HEK293 (cell line): ENCODE measurements around the gene WNT2.
"Not testable (repeated sequence)": the region's sequence is repeated elsewhere in the genome, so short reads cannot be mapped to it uniquely, and the experiment has no call there.

Source experiments
- CTCF ChIA-PET: fragments of 350-600 bp; formaldehyde crosslinking; extraction: SDS; loops from one replicate; lab custom pipeline; 2021; ENCODE audit warnings: antibody characterized with exemption; lab: Yijun Ruan, JAX
- POLR2A ChIA-PET: fragments of 300-600 bp; formaldehyde crosslinking; extraction: SDS; loops from one replicate; lab custom pipeline; 2020; ENCODE audit warnings: antibody characterized with exemption, inconsistent platforms; lab: Yijun Ruan, JAX
- H3K27ac ChIP-seq: fragments of 200-500 bp; sonication (Bioruptor generic); 2 replicates; pipeline ENCODE4 v1.5.1; 2014; ENCODE audit warnings: low read depth, low read length, control low read depth, inconsistent platforms; ENCODE audit errors: extremely low read depth
- H3K36me3 ChIP-seq, 2 experiments: fragments of 200-500 bp in 1 of 2; sonication (Bioruptor generic) in 1 of 2; 1 replicate in 1 of 2; 2 replicates in 1 of 2; pipeline ENCODE4 v1.5.1; 2014 to 2017; ENCODE audit warnings: inconsistent platforms in 2 of 2, low read length in 2 of 2; ENCODE audit not compliant: control insufficient read depth in 2 of 2, insufficient read depth in 1 of 2
- H3K4me1 ChIP-seq: fragments of 200-500 bp; sonication (Bioruptor generic); 2 replicates; pipeline ENCODE4 v1.5.1; 2014; ENCODE audit warnings: mild to moderate bottlenecking, low read length, inconsistent platforms; ENCODE audit not compliant: control insufficient read depth, insufficient read depth
- H3K4me3 ChIP-seq: 2 replicates; pipeline ENCODE4 v1.5.1; 2011; ENCODE audit warnings: low read depth, mild to moderate bottlenecking, control low read depth, low read length, moderate library complexity
- H3K9me3 ChIP-seq: fragments of 200-500 bp; sonication (Bioruptor generic); 2 replicates; pipeline ENCODE4 v1.5.1; 2014; ENCODE audit warnings: low read depth, low read length, inconsistent platforms; ENCODE audit not compliant: control insufficient read depth, insufficient read depth
- MZF1 ChIP-seq: fragments of 450-650 bp; formaldehyde crosslinking; IDR thresholded peaks from 2 replicates; pipeline ENCODE4 v1.5.1; 2017; ENCODE audit warnings: missing biosample characterization, missing genetic modification characterization, borderline replicate concordance
- SCRT2 ChIP-seq: fragments of 450-650 bp; formaldehyde crosslinking; IDR thresholded peaks from 2 replicates; pipeline ENCODE4 v1.5.1; 2016; ENCODE audit warnings: missing biosample characterization, missing genetic modification characterization
- TRIM28 ChIP-seq: IDR thresholded peaks from 2 replicates; pipeline ENCODE4 v1.6.1; 2011; ENCODE audit warnings: low read length, control low read depth, borderline replicate concordance
- ZBTB20 ChIP-seq: fragments of 450-650 bp; formaldehyde crosslinking; IDR thresholded peaks from 2 replicates; pipeline ENCODE4 v1.5.1; 2016; ENCODE audit warnings: missing biosample characterization, missing genetic modification characterization
- ZBTB21 ChIP-seq: fragments of 450-650 bp; formaldehyde crosslinking; IDR thresholded peaks from 2 replicates; pipeline ENCODE4 v1.5.1; 2017; ENCODE audit warnings: missing biosample characterization, missing genetic modification characterization
- ZBTB8A ChIP-seq: fragments of 450-650 bp; formaldehyde crosslinking; IDR thresholded peaks from 2 replicates; pipeline ENCODE4 v1.5.1; 2016; ENCODE audit warnings: missing biosample characterization, missing genetic modification characterization
- ZFHX2 ChIP-seq: fragments of 450-650 bp; formaldehyde crosslinking; conservative IDR thresholded peaks from 2 replicates; pipeline ENCODE4 v1.5.1; 2016; ENCODE audit warnings: missing biosample characterization, missing genetic modification characterization
- ZNF10 ChIP-seq: fragments of 450-650 bp; formaldehyde crosslinking; IDR thresholded peaks from 2 replicates; pipeline ENCODE4 v1.5.1; 2017; ENCODE audit warnings: missing biosample characterization, missing genetic modification characterization
- ZNF146 ChIP-seq: fragments of 450-650 bp; formaldehyde crosslinking; IDR thresholded peaks from 2 replicates; pipeline ENCODE4 v1.5.1; 2016; ENCODE audit warnings: missing biosample characterization, missing genetic modification characterization
- ZNF24 ChIP-seq: fragments of 450-650 bp; formaldehyde crosslinking; IDR thresholded peaks from 2 replicates; pipeline ENCODE4 v1.5.1; 2016; ENCODE audit warnings: missing biosample characterization, missing genetic modification characterization
- ZNF76 ChIP-seq: fragments of 450-650 bp; formaldehyde crosslinking; IDR thresholded peaks from 2 replicates; pipeline ENCODE4; 2016; ENCODE audit warnings: low read depth, missing biosample characterization, missing genetic modification characterization, borderline replicate concordance
- ZNF768 ChIP-seq: fragments of 450-650 bp; formaldehyde crosslinking; IDR thresholded peaks from 2 replicates; pipeline ENCODE4 v1.5.1; 2018; ENCODE audit warnings: missing biosample characterization, mild to moderate bottlenecking, missing genetic modification characterization
- ZNF776 ChIP-seq: fragments of 450-650 bp; formaldehyde crosslinking; IDR thresholded peaks from 2 replicates; pipeline ENCODE4 v1.5.0; 2017; ENCODE audit warnings: missing biosample characterization, missing genetic modification characterization, borderline replicate concordance
- ZSCAN16 ChIP-seq: fragments of 450-650 bp; formaldehyde crosslinking; IDR thresholded peaks from 2 replicates; pipeline ENCODE4 v1.5.1; 2016; ENCODE audit warnings: missing biosample characterization, missing genetic modification characterization
- TF ChIP-seq, protein P1 (sequence below): fragments of 450-650 bp; formaldehyde crosslinking; IDR thresholded peaks from 2 replicates; pipeline ENCODE4 v1.5.1; 2017; ENCODE audit warnings: missing biosample characterization, mild to moderate bottlenecking, missing genetic modification characterization, moderate library complexity
- TF ChIP-seq, protein P2 (sequence below): fragments of 450-650 bp; formaldehyde crosslinking; IDR thresholded peaks from 2 replicates; pipeline ENCODE4 v1.5.1; 2016; ENCODE audit warnings: missing biosample characterization, missing genetic modification characterization
- TF ChIP-seq, protein P3 (sequence below): fragments of 450-650 bp; formaldehyde crosslinking; IDR thresholded peaks from 2 replicates; pipeline ENCODE4 v1.5.1; 2016; ENCODE audit warnings: missing biosample characterization, missing genetic modification characterization, low read depth
- TF ChIP-seq, protein P4 (sequence below): fragments of 450-650 bp; formaldehyde crosslinking; IDR thresholded peaks from 2 replicates; pipeline ENCODE4 v1.5.1; 2016; ENCODE audit warnings: missing biosample characterization, missing genetic modification characterization
- TF ChIP-seq, protein P5 (sequence below): fragments of 450-650 bp; formaldehyde crosslinking; IDR thresholded peaks from 2 replicates; pipeline ENCODE4 v1.5.1; 2016; ENCODE audit warnings: missing biosample characterization, missing genetic modification characterization

The WNT2 gene

DNA sequence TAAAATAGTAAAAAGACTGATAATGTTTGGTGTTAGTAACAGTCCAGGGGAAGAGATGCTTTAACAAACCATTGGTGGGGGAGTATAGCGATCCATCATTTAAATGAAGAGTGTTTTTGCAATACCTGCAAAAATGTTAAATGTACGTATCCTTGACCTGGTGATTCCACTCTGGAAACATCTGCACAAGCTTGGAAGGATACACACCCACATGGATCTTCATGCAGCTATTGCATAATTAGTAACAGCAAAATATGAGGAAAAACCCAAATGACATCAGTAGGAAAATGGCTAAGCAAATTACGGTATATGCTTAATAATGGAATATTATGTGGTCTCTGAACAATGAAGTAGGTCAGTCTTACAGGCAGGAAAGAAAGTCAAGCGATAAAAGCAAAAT is 20.5 kb downstream of the WNT2 start:
- TF ChIP-seq ZNF776: no peak
- TF ChIP-seq ZNF24 (tag by site-specific recombination): no peak
- TF ChIP-seq, protein P1, sequence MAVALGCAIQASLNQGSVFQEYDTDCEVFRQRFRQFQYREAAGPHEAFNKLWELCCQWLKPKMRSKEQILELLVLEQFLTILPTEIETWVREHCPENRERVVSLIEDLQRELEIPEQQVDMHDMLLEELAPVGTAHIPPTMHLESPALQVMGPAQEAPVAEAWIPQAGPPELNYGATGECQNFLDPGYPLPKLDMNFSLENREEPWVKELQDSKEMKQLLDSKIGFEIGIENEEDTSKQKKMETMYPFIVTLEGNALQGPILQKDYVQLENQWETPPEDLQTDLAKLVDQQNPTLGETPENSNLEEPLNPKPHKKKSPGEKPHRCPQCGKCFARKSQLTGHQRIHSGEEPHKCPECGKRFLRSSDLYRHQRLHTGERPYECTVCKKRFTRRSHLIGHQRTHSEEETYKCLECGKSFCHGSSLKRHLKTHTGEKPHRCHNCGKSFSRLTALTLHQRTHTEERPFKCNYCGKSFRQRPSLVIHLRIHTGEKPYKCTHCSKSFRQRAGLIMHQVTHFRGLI (tag by site-specific recombination): no peak
- no peak for TF ChIP-seq ZNF76 (tag by site-specific recombination)
- no peak for TF ChIP-seq MZF1 (tag by site-specific recombination)
- TF ChIP-seq ZNF10 (tag by site-specific recombination): no peak
- ChIA-PET POLR2A (no interaction called here), CTCF (no interaction called here)
- Histone ChIP-seq H3K27ac (no peak overlapping the region), H3K36me3 (no peaks in the 10 kb centered on the region), H3K9me3 (no peaks in the 10 kb centered on the region; the same call in 1 of the 2 replicates), H3K4me1 (no peaks in the 10 kb centered on the region), H3K4me3 (no peak overlapping the region)

DNA sequence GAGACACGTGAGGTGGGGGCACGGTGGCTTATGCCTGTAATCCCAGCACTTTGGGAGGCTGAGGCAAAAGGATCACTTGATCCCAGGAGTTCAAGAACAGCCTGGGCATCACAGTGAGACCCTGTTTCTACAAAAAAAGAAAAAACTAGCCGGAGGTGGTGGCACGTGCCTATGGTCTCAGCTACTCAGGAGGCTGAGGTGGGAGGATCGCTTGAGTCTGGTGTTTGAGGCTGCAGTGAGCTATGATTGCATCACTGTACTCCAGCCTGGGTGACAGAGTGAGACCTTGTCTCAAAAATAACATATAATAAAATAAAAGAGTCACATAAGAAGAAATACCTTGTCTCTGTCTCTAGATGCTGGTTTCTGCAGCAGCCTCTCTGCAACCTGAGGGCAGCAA is 22.4 kb downstream of the WNT2 start:
- H3K9me3 ChIP-seq, H3K4me1 ChIP-seq, H3K36me3 ChIP-seq, CTCF ChIA-PET, H3K27ac ChIP-seq, POLR2A ChIA-PET, H3K4me3 ChIP-seq: not testable (repeated sequence)

DNA sequence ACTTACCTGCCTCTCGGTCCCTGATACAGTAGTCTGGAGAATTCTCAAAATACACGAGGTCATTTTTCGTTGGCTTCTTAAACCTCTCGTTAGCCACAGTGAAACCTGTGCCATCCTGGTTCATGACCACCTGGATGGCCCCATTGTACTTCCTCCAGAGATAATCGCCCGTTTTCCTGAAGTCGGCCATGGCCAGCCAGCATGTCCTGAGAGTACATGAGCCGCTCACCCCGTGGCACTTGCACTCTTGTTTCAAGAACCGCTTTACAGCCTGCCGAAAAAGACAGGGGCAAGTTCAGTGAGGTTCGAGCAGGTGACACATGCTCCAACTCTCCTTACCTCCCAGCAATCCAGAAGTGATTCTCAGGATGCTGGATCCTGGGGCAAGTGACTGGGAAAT is 25.3 kb downstream of the WNT2 start:
- CTCF ChIA-PET: no interaction called here
- POLR2A ChIA-PET: no interaction called here
- H3K36me3 ChIP-seq: no peaks in the 10 kb centered on the region
- H3K9me3 ChIP-seq: no peaks in the 10 kb centered on the region
- no peak for TF ChIP-seq MZF1 (tag by site-specific recombination)
- no peak for TF ChIP-seq TRIM28
- TF ChIP-seq, protein P2, sequence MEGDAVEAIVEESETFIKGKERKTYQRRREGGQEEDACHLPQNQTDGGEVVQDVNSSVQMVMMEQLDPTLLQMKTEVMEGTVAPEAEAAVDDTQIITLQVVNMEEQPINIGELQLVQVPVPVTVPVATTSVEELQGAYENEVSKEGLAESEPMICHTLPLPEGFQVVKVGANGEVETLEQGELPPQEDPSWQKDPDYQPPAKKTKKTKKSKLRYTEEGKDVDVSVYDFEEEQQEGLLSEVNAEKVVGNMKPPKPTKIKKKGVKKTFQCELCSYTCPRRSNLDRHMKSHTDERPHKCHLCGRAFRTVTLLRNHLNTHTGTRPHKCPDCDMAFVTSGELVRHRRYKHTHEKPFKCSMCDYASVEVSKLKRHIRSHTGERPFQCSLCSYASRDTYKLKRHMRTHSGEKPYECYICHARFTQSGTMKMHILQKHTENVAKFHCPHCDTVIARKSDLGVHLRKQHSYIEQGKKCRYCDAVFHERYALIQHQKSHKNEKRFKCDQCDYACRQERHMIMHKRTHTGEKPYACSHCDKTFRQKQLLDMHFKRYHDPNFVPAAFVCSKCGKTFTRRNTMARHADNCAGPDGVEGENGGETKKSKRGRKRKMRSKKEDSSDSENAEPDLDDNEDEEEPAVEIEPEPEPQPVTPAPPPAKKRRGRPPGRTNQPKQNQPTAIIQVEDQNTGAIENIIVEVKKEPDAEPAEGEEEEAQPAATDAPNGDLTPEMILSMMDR (tag by site-specific recombination): no peak
- TF ChIP-seq, protein P3, sequence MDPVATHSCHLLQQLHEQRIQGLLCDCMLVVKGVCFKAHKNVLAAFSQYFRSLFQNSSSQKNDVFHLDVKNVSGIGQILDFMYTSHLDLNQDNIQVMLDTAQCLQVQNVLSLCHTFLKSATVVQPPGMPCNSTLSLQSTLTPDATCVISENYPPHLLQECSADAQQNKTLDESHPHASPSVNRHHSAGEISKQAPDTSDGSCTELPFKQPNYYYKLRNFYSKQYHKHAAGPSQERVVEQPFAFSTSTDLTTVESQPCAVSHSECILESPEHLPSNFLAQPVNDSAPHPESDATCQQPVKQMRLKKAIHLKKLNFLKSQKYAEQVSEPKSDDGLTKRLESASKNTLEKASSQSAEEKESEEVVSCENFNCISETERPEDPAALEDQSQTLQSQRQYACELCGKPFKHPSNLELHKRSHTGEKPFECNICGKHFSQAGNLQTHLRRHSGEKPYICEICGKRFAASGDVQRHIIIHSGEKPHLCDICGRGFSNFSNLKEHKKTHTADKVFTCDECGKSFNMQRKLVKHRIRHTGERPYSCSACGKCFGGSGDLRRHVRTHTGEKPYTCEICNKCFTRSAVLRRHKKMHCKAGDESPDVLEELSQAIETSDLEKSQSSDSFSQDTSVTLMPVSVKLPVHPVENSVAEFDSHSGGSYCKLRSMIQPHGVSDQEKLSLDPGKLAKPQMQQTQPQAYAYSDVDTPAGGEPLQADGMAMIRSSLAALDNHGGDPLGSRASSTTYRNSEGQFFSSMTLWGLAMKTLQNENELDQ (tag by site-specific recombination): no peak
- no peak for TF ChIP-seq ZBTB21 (tag by site-specific recombination)
- no peak for TF ChIP-seq ZBTB20 (tag by site-specific recombination)
- no peak for TF ChIP-seq ZFHX2 (tag by site-specific recombination)
- TF ChIP-seq ZBTB8A (tag by site-specific recombination): no peak
- TF ChIP-seq ZSCAN16 (tag by site-specific recombination): no peak
- TF ChIP-seq, protein P4, sequence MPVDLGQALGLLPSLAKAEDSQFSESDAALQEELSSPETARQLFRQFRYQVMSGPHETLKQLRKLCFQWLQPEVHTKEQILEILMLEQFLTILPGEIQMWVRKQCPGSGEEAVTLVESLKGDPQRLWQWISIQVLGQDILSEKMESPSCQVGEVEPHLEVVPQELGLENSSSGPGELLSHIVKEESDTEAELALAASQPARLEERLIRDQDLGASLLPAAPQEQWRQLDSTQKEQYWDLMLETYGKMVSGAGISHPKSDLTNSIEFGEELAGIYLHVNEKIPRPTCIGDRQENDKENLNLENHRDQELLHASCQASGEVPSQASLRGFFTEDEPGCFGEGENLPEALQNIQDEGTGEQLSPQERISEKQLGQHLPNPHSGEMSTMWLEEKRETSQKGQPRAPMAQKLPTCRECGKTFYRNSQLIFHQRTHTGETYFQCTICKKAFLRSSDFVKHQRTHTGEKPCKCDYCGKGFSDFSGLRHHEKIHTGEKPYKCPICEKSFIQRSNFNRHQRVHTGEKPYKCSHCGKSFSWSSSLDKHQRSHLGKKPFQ: no peak
- TF ChIP-seq, protein P5, sequence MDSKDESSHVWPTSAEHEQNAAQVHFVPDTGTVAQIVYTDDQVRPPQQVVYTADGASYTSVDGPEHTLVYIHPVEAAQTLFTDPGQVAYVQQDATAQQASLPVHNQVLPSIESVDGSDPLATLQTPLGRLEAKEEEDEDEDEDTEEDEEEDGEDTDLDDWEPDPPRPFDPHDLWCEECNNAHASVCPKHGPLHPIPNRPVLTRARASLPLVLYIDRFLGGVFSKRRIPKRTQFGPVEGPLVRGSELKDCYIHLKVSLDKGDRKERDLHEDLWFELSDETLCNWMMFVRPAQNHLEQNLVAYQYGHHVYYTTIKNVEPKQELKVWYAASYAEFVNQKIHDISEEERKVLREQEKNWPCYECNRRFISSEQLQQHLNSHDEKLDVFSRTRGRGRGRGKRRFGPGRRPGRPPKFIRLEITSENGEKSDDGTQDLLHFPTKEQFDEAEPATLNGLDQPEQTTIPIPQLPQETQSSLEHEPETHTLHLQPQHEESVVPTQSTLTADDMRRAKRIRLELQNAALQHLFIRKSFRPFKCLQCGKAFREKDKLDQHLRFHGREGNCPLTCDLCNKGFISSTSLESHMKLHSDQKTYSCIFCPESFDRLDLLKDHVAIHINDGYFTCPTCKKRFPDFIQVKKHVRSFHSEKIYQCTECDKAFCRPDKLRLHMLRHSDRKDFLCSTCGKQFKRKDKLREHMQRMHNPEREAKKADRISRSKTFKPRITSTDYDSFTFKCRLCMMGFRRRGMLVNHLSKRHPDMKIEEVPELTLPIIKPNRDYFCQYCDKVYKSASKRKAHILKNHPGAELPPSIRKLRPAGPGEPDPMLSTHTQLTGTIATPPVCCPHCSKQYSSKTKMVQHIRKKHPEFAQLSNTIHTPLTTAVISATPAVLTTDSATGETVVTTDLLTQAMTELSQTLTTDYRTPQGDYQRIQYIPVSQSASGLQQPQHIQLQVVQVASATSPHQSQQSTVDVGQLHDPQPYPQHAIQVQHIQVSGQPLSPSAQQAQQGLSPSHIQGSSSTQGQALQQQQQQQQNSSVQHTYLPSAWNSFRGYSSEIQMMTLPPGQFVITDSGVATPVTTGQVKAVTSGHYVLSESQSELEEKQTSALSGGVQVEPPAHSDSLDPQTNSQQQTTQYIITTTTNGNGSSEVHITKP (tag by site-specific recombination): no peak
- no peak for TF ChIP-seq ZNF146 (tag by site-specific recombination)
- no peak for TF ChIP-seq ZNF768 (tag by site-specific recombination)
- no peak for TF ChIP-seq SCRT2
- no peak overlapping the region for H3K27ac ChIP-seq
- H3K4me1 ChIP-seq: no peaks in the 10 kb centered on the region
- H3K4me3 ChIP-seq: no peak overlapping the region
